ENCODE results near the gene LMCD1.

LMCD1 gene

DNA sequence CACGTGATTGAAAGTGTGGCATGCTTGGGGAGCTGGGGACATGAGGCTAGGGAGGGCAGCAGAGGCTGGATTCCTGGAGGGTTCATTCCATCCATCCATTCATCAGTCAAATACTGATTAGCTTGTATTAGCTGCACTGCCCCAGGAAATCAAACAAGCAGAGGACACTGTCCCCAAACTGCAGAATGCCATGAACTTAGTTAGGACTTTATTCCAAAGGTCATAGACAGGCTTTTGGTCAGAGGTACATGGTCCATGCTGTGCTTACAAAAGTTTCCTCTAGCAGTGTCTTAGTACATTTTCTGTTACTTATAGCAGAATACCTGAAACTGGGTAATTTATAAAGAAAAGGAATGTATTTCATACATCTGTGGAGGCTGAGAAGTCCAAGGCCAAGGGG lies 47.7 kb downstream of the LMCD1 start:
- peak overlapping the region; percentile 76 to 81 for H3K27ac ChIP-seq
- H3K4me3 ChIP-seq: no peak overlapping the region
- peaks cover 3 to 54% (median 48%) of the 10 kb centered on the region in 4 donors for H3K4me1 ChIP-seq
- H3K9me3 ChIP-seq: no peaks in the 10 kb centered on the region
- intact Hi-C loops (cut with DNase I; ENCODE audit: low total_unique reads): loop anchor here (5.0 kb wide), 1 partner anchor 37 kb away; no protein-coding TSS in a partner anchor
- TF ChIP-seq, protein P1, sequence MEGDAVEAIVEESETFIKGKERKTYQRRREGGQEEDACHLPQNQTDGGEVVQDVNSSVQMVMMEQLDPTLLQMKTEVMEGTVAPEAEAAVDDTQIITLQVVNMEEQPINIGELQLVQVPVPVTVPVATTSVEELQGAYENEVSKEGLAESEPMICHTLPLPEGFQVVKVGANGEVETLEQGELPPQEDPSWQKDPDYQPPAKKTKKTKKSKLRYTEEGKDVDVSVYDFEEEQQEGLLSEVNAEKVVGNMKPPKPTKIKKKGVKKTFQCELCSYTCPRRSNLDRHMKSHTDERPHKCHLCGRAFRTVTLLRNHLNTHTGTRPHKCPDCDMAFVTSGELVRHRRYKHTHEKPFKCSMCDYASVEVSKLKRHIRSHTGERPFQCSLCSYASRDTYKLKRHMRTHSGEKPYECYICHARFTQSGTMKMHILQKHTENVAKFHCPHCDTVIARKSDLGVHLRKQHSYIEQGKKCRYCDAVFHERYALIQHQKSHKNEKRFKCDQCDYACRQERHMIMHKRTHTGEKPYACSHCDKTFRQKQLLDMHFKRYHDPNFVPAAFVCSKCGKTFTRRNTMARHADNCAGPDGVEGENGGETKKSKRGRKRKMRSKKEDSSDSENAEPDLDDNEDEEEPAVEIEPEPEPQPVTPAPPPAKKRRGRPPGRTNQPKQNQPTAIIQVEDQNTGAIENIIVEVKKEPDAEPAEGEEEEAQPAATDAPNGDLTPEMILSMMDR (IDR thresholded peaks at IDR 0.05): no peak
- no peaks in the 10 kb centered on the region for H3K27me3 ChIP-seq
- H3K36me3 ChIP-seq: peaks cover 47 to 81% (median 59%) of the 10 kb centered on the region in 3 donors
- no peak for DNase-seq

DNA sequence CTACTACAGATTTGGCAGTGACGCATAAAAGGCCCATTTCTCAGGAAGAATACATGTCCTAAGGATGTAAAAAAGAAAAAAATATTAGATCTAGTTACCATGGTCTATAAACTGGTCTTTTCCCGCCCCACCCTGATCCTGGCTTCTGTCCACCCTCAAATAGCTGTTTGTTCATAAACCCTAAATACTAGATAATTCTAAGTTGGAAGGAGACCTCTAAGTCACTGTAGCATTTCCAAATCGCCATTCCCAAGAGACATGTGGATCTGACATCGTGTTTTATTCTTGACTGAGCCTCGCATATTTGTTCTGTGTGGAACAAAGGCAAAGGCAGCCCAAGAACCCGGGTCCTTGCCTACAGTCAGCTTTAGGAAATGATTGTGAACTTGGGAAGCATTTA lies 49.0 kb downstream of the LMCD1 start:
- Histone ChIP-seq H3K36me3 (peaks cover 44 to 74% (median 55%) of the 10 kb centered on the region in 3 donors), H3K9me3 (no peaks in the 10 kb centered on the region), H3K4me1 (peaks cover 3 to 66% (median 59%) of the 10 kb centered on the region in 4 donors), H3K4me3 (no peak overlapping the region), H3K27me3 (no peaks in the 10 kb centered on the region), H3K27ac (peak overlapping the region; percentile 76 to 81)
- DNase-seq: peak in 1 of 2 donors; percentile 65
- intact Hi-C loops (cut with DNase I; ENCODE audit: low total_unique reads): no loop called here
- TF ChIP-seq, protein P1 (IDR thresholded peaks at IDR 0.05): no peak

DNA sequence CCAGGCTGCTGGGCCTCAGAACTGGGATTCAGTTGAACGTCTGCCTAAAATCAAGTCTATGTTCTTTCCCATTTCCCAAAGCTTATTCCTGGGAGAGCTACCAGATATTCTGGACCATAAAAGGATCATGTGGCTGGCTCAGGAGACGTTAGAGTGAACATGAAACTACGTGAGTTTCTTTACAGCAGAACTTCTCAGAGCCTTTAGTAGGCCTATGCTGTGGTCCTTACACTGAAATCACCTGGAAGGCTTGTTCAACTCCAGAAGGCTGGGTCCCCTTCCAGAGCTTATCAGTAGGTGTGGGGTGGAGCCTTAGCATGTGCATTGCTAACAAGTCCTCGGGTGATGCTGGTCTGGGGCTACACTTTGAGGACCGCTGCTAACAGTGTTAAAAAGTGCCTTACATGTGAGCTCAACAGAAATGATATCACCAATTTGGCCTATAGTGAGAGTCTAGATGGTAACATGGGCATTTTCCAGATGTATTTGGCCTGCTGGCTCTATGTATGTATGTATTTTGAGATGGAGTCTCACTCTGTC lies 50.7 kb downstream of the LMCD1 start:
- Histone ChIP-seq H3K27me3 (no peaks in the 10 kb centered on the region), H3K4me1 (peaks cover 3 to 83% (median 66%) of the 10 kb centered on the region in 4 donors), H3K4me3 (no peak overlapping the region), H3K27ac (peak overlapping the region; percentile 76 to 81), H3K9me3 (no peaks in the 10 kb centered on the region), H3K36me3 (peaks cover 33 to 58% (median 45%) of the 10 kb centered on the region in 3 donors)
- DNase-seq: no peak
- intact Hi-C loops (cut with DNase I; ENCODE audit: low total_unique reads): no loop called here
- TF ChIP-seq, protein P1 (IDR thresholded peaks at IDR 0.05): no peak

DNA sequence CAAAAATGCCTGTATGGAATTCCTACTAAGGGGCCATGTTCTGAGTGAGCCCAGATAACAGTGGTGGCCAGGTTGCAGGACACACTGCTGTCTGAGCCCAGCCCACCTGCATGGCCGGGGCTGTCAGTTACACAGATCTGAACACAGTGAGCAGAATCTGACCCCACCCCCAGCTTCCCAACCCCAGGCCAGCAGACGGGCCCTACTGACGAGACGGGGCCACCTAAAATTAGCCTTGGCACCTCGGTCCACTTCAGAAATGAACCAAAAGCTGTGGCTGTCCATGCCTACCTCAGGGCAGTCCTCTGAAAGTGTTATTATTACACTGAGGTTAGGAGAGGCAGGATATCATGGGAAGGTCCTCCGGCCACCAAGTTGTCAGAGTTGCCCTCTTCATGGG lies 51.8 kb downstream of the LMCD1 start:
- TF ChIP-seq, protein P1 (IDR thresholded peaks at IDR 0.05): no peak
- Histone ChIP-seq H3K27ac (peak overlapping the region; percentile 76 to 81), H3K4me1 (peaks cover 3 to 94% (median 73%) of the 10 kb centered on the region in 4 donors), H3K27me3 (no peaks in the 10 kb centered on the region), H3K9me3 (no peaks in the 10 kb centered on the region), H3K36me3 (peaks cover 26 to 55% (median 34%) of the 10 kb centered on the region in 3 donors), H3K4me3 (no peak overlapping the region)
- intact Hi-C loops (cut with DNase I; ENCODE audit: low total_unique reads): no loop called here
- DNase-seq: no peak

DNA sequence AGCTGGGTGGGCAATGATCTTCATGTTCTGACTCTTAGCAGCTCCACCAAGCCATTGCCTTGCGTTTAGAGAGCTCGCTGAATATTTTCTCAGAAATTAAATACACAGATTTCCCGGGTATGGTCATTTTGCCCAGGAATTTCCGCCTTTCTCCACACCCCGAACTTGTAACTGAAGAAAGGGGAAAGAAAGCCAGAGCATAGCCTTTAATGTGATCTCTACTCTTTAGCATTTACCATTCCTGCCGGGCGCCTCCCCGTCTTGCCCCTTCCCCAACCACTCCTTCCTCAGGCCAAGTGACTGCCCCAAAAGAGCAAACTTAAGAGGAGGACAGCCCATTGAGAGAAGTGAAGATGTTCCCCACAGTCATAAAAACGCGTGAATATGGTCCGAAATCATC lies 53.1 kb downstream of the LMCD1 start:
- Histone ChIP-seq H3K4me3 (peak overlapping the region in 1 of 2 donors; percentile 11), H3K4me1 (peaks cover 3 to 100% (median 70%) of the 10 kb centered on the region in 4 donors), H3K36me3 (peaks cover 14 to 53% (median 21%) of the 10 kb centered on the region in 3 donors), H3K9me3 (no peaks in the 10 kb centered on the region), H3K27ac (peak overlapping the region; percentile 76 to 81), H3K27me3 (no peaks in the 10 kb centered on the region)
- no peak for DNase-seq
- intact Hi-C loops (cut with DNase I; ENCODE audit: low total_unique reads): no loop called here
- TF ChIP-seq, protein P1 (IDR thresholded peaks at IDR 0.05): no peak
